ENCODE data around the gene GCN1.

DNA sequence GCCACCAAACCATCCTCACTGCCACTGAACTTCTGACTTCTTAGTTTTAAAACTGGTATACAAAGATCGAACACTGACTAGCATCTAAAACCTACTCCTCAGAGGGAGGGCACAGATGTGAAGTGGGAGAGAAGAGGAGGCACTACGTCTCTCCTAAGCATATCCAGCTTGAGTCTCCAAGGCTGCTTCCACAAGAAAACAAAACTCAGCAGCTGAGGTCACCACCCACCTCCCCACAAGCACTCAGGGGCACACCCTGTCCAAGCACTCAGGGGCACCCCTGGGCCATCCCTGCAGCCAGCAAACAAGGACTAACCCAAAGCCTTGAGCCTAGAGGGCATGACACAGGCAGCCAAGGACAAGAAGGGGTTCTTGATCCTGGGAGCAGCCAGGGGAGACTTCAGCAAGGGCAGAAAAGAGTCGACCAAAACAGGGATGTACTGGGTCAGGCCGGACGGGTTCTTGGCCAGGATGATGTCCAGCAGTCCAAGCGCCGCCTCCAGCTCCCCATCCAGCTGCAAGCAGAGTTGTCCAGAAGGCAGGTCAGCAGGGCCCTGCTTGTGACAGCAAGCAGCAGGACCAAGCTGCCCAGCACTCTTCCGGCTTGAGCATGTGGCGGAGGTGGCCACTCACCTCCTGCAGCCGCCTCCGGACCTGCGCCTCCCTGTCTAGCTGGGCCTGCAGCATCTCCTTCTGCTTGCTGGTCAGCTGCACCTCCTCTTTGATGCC is 34.8 kb downstream of the GCN1 start:
- TF ChIP-seq, protein P1, sequence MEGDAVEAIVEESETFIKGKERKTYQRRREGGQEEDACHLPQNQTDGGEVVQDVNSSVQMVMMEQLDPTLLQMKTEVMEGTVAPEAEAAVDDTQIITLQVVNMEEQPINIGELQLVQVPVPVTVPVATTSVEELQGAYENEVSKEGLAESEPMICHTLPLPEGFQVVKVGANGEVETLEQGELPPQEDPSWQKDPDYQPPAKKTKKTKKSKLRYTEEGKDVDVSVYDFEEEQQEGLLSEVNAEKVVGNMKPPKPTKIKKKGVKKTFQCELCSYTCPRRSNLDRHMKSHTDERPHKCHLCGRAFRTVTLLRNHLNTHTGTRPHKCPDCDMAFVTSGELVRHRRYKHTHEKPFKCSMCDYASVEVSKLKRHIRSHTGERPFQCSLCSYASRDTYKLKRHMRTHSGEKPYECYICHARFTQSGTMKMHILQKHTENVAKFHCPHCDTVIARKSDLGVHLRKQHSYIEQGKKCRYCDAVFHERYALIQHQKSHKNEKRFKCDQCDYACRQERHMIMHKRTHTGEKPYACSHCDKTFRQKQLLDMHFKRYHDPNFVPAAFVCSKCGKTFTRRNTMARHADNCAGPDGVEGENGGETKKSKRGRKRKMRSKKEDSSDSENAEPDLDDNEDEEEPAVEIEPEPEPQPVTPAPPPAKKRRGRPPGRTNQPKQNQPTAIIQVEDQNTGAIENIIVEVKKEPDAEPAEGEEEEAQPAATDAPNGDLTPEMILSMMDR (IDR thresholded peaks at IDR 0.05; ENCODE audit: low read depth, low read length) = no peak
- no peak for TF ChIP-seq EZH2phosphoT487 (IDR thresholded peaks at IDR 0.05; ENCODE audit: low read depth)

All from OCI-LY3 (cell line).